ENCODE results near the gene DBN1.

DNA sequence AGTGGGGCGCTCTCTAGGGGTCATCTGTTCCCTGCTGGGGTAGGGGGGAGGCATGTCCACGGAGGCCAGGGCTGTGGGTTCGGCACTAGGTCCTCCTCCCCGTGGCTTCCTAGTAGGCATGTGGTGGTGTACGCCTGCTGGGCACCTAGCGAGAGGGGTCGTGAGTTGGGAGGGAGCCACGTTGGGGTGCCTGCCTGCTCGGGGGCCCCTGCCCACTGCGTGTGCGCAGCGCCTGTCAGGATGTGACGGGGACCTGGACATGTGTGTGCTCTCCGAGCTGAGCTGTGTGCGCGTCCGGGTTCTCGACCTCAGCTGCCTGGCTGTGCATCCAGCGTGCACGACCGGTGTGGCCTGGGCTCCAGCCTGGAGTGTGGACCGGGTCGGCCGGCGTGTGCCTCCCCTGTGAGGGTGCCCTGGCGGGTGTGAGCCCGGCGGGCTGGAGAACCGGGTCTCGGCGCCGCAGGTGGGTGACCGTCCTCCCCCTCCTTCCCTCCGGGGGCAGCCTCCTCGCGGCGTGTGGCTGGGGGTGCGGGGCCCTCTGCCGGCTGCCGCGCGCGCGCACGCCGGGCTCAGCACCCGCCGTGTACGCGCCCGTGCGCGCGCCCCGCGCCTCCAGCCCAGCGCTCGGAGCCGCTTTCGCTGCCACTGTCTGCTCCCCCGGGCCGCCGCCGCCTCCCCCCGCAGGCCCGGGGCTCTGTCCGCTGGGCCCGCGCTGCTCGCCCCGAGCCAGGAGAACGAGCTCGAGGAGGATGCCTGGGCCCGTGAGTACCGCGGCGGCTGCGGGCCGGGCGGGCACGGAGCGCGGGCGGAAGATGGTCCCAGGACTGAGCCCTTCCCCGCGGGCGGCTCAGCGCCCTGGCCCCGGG, 27.0 kb downstream of the DBN1 start, which contains the start of gene PRR7:
- TF ChIP-seq PHF8 (IDR thresholded peaks at IDR 0.05; ENCODE audit: borderline replicate concordance, low read depth) (0 out of 2 replicates have a peak, but pooled peaks have one; percentile 32), TP53 (CRISPR knock-in tag; IDR thresholded peaks at IDR 0.05) (peak; percentile 57; the same call in 1 of the 2 replicates)

All from A549 (cell line).